ENCODE results near the gene TAS2R42. TPM values are rescaled to one million over a fixed set of nuclear protein-coding genes. Genes with fewer than 3 reads are reported as not detected.

The TAS2R42 gene
- total RNA-seq, 1 donor from 2014 or later = not detected

GRCh38 chr12:11202811-11203210 is 16.1 kb upstream of the TAS2R42 start:
- no peaks in the 10 kb centered on the region for H3K27me3 Mint-ChIP-seq (ENCODE audit: low read depth)
- H3K36me3 Mint-ChIP-seq = peaks cover 2% of the 10 kb centered on the region
- no peak overlapping the region for H3K4me3 Mint-ChIP-seq
- H3K4me1 Mint-ChIP-seq = no peaks in the 10 kb centered on the region
- H3K9me3 Mint-ChIP-seq = peaks cover 10% of the 10 kb centered on the region
- no peak overlapping the region for H3K27ac Mint-ChIP-seq
- no peak for TF ChIP-seq CTCF (IDR thresholded peaks at IDR 0.05; ENCODE audit: unreplicated experiment)
- no peak for DNase-seq (ENCODE audit: low spot score in 2 of 2, unreplicated experiment in 2 of 2)

- no peak overlapping the region for H3K4me3 Mint-ChIP-seq
- no peak for DNase-seq (ENCODE audit: low spot score in 2 of 2, unreplicated experiment in 2 of 2)
- H3K27ac Mint-ChIP-seq = no peak overlapping the region
- no peak for TF ChIP-seq CTCF (IDR thresholded peaks at IDR 0.05; ENCODE audit: unreplicated experiment)
- H3K4me1 Mint-ChIP-seq = peaks cover 6% of the 10 kb centered on the region
- peaks cover 1% of the 10 kb centered on the region for H3K27me3 Mint-ChIP-seq (ENCODE audit: low read depth)
- no peaks in the 10 kb centered on the region for H3K36me3 Mint-ChIP-seq
- no peaks in the 10 kb centered on the region for H3K9me3 Mint-ChIP-seq
Observed at GRCh38 chr12:11183011-11183410, 3.7 kb downstream of the TAS2R42 start.

- Mint-ChIP-seq H3K4me1 (peaks cover 6% of the 10 kb centered on the region), H3K36me3 (no peaks in the 10 kb centered on the region), H3K9me3 (no peaks in the 10 kb centered on the region), H3K27me3 (ENCODE audit: low read depth) (peaks cover 1% of the 10 kb centered on the region), H3K27ac (no peak overlapping the region), H3K4me3 (no peak overlapping the region)
- no peak for DNase-seq (ENCODE audit: low spot score in 2 of 2, unreplicated experiment in 2 of 2)
- no peak for TF ChIP-seq CTCF (IDR thresholded peaks at IDR 0.05; ENCODE audit: unreplicated experiment)
Observed at GRCh38 chr12:11182529-11182928, 4.2 kb downstream of the TAS2R42 start.

- no peaks in the 10 kb centered on the region for H3K27me3 Mint-ChIP-seq (ENCODE audit: low read depth)
- no peak overlapping the region for H3K27ac Mint-ChIP-seq
- H3K4me1 Mint-ChIP-seq = peaks cover 13% of the 10 kb centered on the region
- DNase-seq (ENCODE audit: low spot score in 2 of 2, unreplicated experiment in 2 of 2) = no peak
- TF ChIP-seq CTCF (IDR thresholded peaks at IDR 0.05; ENCODE audit: unreplicated experiment) = no peak
- no peak overlapping the region for H3K4me3 Mint-ChIP-seq
- H3K36me3 Mint-ChIP-seq = peaks cover 7% of the 10 kb centered on the region
- no peaks in the 10 kb centered on the region for H3K9me3 Mint-ChIP-seq
Observed at GRCh38 chr12:11178250-11178649, 8.5 kb downstream of the TAS2R42 start.

DNA sequence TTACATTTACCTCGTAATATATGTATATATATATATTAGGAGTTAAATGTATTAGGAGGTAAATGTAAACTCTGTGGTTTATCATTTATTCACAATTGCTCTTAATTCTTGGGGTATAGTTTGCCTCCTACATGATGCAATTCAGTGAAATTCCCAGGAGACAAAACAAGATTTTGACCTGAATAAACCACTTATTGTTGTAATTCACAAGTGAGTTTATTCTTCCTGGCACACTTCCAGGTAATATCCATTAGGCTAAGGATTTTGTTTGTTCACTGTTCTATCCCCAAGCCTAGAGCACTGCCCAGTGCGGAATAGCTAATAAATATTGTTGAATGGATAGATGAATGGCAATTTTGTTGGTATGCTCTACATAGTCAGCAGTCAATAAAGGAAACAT is 12.7 kb downstream of the TAS2R42 start:
- H3K4me1 Mint-ChIP-seq = peaks cover 32% of the 10 kb centered on the region
- H3K27ac Mint-ChIP-seq = no peak overlapping the region
- H3K36me3 Mint-ChIP-seq = peaks cover 7% of the 10 kb centered on the region
- H3K4me3 Mint-ChIP-seq = no peak overlapping the region
- no peak for TF ChIP-seq CTCF (IDR thresholded peaks at IDR 0.05; ENCODE audit: unreplicated experiment)
- H3K27me3 Mint-ChIP-seq (ENCODE audit: low read depth) = no peaks in the 10 kb centered on the region
- no peaks in the 10 kb centered on the region for H3K9me3 Mint-ChIP-seq
- DNase-seq (ENCODE audit: low spot score in 2 of 2, unreplicated experiment in 2 of 2) = no peak
